ENCODE results near the gene DACT2. TPM values are rescaled to one million over a fixed set of nuclear protein-coding genes. Genes with fewer than 3 reads are reported as not detected.
A peak's percentile ranks its signal among the peaks of the same experiment; 100 is the strongest.
"Not testable (repeated sequence)": the region's sequence is repeated elsewhere in the genome, so short reads cannot be mapped to it uniquely, and the experiment has no call there.

Gene DACT2, protein sequence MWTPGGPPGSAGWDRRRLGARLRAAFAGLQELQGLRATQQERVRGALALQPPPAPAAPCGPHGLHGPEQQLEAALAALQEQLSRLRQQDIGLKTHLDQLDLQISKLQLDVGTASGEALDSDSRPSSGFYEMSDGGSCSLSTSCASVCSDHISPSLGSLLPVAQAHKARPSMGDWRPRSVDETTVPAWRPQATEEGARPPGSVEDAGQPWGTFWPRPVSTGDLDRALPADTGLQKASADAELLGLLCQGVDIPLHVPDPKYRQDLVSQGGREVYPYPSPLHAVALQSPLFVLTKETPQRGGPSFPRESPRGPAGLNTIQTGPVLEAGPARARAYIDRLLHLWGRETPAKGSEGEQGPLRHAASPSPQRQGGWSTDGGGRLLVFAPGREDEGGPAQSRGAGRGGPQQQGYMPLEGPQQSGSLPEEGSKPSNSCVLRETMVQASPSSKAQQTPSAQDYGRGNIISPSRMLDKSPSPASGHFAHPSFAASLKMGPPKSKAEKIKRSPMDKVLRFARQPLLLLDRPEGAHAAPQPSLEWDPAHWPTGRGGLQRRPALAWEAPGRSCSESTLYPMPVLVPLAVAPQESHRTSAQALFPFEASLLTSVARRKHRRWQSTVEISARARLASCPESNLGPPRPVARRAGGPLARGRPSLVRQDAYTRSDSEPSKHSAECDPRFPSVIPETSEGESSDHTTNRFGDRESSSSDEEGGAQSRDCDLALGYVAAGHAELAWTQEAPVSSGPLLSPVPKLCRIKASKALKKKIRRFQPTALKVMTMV
- 1.6 TPM for polyA plus RNA-seq (ENCODE audit: insufficient read length)

DNA sequence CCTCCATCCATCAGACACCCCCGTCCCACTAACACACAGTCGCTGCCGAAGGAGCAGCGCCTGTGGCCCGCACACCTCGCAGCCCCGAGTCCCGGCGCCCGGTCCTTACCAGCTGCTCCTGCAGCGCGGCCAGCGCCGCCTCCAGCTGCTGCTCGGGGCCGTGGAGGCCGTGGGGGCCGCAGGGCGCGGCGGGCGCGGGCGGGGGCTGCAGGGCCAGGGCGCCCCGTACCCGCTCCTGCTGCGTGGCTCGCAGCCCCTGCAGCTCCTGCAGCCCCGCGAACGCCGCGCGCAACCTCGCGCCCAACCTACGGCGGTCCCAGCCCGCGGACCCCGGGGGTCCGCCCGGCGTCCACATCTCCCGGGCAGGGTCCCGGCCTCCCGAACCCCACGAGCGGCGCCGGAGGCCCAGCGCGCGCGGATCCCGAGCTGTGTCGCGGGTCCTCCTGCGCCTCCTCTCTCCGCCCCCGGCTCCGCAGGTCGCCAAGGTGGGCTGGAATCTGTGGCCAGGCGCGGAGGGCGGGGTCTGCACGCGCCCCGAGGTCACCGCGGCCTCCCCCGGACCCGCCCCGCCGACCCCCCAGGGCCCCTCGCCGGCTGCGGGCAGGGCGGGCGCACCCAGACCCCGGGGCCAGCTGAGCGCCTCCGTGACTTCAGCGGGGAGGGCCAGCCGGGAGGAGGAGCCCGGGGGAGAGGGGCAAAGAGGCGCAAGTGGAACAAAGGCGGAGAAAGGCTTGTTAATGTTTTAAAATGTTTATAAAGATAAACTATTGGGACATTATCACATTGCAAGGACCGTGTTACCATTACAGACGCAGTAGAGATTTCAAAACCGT lies at the start of gene DACT2:
DACT2 (minus strand) TSS at position 499 of the 833 bp plus-strand sequence; CDS start at position 355, 144 bp downstream.
- no peak for DNase-seq

DNA sequence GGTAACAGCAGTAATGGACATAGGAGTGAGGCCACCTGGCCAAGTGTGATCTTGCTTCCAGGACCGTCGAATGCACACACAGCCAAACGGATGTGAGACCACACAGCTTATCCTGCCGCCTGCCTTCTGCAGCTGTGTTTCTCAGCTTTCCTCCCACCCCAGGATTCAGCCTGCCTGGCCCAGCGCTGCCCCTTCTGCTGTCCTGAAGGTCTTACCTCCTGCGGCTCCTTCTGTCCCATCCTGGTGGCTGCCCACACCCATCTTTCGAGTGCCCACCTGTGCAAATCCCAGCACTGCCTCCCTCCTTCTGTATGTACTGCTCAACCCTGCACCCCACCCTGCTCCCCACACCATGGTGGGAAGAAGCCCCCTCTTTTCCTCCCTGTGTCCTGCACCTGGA lies 49.4 kb upstream of the DACT2 start:
- no peak for DNase-seq

DNA sequence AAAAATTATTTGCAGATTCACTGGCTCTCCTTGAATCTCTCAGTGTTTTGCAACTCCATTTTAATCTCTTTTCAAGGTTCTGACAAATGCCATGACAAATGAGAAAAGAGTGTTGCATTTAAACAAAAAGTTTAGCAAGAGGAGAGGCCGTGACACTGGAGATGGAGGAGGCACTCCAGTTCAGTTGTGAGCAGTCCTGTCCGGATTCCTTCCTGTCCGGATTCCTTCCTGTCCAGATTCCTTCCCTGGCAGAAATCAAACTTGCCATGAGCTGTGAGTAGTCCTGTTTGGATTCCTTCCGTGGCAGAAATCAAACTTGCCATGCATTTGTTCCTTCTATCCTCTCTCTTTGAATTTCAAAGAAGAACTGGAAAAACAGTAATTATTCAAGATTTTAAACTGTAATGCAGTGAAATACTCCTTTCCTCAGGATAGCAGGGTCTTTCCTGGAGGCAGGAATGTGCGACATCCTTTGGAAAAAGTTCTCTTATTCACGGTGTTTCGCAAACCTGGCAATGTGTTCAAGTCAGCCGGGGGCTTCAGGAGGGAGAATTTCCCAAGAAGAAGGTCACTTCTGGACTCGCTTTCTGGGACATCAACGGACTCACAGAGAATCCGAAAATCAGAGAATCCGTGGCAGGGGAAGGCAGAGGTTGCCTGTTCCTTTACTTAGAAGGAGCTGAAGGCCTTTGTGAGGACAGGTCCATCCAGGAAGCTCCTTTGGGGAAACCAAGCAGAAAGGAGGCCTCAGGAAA lies 48.7 kb upstream of the DACT2 start:
- peak; percentile 42 for DNase-seq

DNA sequence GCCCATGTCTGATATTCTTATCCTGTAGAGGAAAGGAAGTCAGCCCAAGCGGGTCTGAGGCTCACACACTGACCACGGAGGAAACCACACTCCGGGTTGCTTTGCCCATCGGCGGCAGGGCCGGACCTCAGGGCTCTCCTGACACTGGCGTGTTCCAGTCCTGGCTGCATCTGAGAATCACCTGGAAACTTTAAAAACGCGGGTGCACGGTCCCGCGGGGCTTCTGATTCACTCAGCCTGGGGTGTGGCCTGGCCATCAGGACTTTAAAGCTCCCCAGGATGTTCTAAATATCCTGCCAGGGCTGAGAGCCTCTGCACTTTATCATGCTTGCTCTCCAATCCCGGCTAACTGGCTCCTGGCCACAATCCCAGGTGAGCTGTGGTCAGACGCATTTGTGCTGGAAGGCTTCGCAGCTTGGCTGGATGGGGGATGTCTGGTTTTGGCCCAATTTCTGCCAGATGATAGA lies 47.7 kb upstream of the DACT2 start:
- peak; percentile 48 for DNase-seq

DNA sequence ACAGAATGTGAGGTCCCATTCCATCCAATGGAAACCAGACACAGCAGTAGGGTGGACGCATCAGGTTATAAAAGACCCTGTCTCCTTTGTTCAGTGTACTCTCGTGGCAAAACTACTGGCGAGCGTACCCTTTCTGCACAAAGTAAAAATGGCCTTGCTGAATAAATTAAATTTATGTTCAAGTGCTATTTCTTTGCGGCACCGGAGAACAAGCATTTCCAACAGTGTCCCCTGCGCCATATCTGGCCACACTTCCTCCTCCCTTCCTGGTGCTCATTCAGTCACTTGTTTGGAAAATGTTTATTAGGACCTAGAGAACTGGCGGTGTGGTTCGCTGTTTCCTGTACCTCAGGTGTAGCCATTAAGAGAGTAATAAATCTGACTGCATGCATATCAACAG lies 46.9 kb upstream of the DACT2 start:
- DNase-seq, result no peak

DNA sequence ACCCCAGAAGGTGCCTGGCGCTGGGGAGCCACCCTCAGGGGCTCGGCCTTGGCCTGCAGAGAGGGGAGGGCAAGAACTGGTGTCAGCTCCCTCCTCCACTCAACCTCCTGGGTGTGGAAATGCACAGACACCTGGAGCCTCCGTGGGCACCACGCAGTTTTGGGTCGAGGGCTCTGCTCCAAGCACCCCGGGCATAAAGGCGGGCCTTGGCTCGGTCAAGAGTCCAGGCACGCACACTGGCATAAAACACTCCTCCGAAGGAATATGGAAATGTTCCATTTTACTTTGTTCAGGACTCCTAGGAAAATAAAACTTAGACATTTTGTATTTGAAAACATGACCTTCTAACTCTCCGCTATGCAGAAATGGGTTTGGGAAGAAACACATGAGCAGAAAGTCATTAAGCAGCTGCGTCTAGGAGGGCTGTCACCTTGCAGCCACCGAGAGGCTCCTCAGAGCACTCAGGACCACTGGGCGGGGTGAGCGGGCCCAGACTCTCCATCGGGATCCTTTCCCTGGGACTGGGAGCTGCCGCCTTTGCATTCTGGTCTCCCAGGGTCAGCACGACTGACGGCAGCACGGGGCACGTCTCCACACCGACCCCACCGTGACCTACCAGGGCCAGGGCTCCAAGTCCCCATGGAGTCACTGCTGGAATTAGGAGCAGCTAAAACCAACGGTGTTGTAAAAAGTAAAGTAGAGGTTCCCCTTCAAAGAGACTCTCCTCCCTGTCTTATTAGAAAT lies 46.0 kb upstream of the DACT2 start:
- no peak for DNase-seq

DNA sequence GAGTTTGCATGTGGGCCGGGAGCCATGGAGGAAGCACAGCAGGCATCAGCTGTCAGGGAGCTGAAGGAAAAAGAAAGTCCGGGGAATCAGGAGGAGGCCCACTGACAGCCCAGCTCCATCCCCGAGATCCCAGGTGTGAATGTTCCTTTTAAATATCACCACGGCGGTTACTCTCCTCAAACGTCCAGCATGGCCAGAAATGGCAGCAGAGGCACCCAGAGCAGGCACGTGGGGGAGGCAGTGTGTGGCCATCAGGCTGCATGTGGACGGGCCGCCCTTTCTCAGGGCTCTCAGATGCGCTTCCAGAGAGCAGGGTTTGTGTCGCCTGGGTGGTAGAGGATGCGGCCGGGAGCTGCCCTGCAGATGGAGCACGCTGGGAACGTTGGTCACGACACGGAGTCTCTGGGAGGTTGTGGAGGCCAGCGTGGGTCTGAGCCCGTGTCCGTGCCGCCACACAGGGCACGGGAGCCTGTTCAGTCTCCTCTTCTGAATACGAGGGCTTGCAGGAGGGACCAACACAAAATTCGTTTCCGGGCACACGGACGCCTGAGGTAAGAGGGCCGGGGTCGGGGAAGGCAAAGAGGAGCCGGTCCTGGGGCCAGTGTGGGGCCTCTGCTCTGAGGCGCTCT lies 45.3 kb upstream of the DACT2 start:
- DNase-seq, result no peak

DNA sequence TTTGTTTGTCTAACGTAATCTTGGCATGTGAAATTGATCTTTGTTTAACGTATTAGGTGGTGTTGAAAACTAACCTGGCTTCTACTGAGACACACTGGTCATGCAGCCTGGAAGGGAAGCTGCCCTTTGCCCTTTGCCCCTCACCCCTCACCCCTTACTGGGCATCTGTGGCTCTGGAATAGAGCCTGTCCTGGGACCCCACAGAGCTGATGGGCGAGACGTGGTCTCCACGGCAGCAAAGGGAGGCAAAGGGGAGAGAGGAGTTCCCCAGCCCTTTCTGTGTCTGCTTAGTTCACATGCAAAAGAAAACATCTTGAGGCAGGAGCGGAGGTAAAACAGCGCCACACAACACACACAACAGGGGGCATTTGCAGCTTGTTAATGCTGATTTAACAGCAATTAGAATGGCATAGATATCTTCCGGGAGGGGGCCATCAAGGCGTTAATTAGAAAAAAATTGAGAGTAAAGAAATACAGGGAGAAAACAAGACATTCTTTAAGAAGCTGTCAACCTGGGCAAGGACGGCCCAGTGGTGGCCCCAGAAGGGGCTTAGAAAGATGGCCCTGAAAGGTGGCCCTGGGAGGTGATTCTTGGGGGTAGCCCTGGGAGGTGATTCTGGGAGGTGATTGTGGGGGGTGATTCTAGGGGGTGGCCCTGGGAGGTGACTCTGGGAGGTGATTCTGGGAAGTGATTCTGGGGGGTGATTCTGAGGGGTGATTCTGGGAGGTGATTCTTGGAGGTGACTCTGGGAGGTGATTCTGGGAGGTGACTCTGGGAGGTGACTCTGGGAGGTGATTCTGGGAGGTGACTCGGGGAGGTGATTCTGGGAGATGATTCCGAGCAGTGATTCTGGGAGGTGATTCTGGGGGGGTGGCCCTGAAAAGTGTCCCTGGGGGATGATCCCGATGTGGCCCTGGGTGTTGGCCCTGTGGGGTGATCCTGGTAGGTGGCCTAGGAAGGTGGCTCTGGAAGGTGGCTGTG lies 44.5 kb upstream of the DACT2 start:
- DNase-seq, result no peak

DNA sequence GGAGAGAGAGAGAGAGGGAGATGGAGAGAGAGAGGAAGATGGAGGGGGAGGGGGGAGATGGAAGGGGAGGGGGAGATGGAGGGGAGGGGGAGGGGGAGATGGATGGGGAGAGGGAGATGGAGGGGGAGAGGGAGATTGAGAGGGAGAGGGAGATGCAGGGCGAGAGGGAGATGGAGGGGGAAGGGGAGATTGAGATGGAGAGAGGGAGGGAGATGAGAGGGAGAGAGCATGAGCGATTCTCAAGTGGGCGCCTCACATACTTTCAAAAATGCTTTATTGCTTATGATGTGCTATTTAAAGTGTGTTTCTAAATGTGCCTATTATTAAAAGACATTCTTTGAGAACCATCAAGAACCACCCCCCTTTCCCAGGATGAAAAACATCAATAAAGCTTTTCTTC lies 43.7 kb upstream of the DACT2 start:
- no peak for DNase-seq

DNA sequence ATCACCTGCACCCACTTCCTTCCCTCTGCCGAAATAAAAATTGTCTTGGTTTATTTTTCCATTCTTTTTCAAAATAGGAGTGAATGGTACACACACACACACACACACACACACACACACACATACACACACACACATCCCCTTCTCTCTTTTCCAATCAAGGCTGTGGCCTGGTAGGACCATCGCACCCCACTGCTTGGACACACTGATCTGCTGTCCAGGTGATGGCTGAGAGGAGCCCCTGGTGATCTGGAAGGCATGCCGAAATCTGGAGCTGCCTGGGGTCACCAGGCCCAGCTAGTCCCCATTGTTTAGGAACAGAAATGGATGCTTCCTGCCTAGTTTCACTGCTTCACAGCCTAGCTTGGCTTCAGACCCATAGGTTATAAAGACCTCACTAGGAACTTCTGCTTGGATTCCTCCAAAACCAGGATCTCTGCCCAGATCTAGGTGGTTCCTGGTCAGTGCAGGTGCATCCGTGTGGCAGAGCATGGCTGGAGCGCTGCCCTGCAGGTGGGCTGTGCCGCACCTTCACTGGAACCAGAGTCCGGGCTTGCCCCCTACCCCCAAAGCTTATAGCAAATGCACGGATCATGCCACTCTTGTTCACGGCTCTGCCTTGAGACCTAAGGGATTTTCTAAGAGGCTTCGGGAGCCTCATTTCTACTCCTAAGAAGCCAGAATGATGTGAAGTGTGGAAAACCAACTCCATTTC lies 42.9 kb upstream of the DACT2 start:
- DNase-seq, result no peak

DNA sequence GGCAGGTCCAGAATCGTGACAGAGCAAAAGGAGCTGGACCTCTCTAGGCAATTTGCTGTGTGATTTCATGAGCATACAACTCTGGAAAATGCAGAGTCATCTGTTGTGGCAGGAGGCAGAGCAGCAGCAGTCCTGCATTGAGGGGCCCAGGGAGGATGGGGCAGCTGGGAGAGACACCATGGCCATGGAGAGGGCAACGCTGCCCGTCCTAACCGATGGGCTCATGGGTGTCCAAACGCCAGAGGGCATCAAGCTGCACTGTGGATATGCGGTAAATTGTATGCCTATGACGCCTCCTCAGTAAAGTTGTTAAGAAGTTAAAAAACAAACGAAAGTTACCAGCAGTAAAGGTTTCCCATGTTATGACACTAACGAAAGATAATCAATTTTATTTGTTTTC lies 42.2 kb upstream of the DACT2 start:
- no peak for DNase-seq

DNA sequence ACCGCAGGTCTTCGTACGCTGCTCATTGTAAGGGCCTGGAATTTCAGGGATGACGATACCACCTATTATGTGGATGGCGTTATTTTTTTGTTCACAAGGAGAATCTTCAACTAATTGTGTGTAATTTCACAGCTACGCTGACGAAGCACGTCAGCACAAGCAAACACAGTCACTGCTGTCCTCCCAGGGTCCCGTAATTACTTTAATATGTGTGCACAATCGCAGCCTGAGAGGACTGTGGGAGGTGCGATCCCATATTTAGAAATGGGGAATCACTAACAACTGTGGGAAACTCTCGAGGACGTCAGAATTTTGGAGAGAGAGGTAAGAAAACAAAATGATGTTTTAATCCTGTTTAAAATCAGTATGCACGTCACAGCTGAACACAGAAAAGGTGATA lies 40.2 kb upstream of the DACT2 start:
- no peak for DNase-seq

DNA sequence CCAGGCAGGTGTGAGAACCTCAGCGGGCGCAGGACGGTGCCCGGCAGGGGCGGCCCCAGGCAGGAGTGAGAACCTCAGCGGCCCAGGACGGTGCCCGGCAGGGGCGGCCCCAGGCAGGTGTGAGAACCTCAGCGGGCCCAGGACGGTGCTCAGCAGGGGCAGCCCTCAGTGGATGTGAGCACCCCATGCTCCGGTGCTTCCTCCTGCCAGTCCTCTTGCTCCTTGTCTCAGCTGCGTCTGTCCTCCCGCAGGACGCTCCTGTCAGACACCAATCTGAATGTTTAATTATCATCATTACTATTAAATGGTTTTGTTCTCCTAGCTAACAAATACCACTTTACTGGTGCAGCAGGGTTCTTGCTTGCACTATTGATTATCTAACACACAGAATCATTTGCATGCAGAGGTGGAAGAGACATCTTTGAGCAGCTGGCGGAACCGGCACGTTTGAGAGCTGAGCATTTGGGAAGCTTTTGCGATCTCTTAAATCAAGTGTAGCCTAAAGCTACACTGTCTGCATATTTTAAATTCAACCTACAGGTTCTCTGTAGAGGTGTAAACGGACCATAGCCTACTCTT lies 39.4 kb upstream of the DACT2 start:
- no peak for DNase-seq

DNA sequence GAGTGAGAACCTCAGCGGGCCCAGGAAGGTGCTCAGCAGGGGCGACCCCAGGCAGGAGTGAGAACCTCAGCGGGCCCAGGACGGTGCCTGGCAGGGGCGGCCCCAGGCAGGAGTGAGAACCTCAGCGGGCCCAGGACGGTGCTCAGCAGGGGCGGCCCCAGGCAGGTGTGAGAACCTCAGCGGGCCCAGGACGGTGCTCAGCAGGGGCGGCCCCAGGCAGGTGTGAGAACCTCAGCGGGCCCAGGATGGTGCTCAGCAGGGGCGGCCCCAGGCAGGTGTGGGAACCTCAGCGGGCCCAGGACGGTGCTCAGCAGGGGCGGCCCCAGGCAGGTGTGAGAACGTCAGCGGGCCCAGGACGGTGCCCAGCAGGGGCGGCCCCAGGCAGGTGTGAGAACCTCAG lies 37.3 kb upstream of the DACT2 start:
- not testable (repeated sequence) for DNase-seq

DNA sequence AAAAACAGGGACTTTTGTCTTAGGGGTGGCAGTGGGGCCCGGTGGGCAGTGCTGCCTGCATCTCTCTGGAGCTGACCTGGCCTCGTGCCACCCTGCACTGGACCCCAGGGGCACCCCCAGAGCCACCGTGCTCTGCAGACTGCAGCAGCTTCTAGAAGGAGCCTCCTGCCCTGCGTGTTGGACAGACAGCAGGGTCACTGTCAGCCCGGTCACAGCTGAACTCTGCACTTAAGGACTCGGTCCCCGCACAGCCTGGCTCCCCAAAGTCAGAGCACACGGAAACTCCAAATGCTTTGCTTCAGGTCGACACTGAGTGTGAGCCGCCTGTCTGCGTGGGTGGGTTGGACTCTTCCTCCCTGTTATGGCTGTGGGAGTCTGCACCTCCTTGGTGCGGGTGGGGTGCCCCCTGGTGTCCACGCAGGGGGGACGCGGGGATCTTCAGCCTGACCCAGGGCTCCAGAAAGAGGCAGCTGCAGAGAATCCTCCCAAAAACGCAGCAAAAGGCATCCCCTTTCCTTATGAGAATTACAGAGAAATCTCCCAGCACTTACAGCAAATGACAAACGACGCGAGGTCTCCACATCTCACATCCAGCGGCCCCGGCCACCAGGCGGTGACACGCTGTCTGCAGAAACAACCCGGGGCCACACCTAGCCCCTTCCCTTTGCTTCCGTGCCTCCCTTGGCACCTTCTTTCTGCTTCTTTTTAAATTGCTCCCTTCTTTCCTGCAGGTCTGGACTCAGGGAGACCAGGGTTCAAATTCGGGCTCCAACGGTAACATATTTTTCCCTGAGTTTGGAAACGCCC lies 36.3 kb upstream of the DACT2 start:
- peak; percentile 70 for DNase-seq

DNA sequence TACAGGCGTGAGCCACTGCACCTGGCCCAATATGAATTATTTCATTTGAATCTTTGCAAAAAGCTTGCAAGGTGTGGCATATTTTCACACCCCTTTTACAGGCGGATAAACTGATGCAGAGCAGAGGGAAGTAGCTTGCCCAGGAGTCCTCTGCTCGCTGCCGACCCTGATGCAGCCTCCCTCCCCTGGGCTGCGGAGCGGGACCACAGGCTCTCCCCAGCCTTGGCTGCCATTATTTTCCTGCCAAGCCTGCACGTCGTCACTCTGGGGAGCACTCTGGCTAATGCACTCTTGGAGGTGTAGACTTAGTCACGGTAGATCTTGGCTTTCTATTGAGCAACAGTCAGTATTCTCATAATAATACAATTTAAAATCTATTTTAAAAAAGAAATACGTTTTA lies 34.8 kb upstream of the DACT2 start:
- no peak for DNase-seq

DNA sequence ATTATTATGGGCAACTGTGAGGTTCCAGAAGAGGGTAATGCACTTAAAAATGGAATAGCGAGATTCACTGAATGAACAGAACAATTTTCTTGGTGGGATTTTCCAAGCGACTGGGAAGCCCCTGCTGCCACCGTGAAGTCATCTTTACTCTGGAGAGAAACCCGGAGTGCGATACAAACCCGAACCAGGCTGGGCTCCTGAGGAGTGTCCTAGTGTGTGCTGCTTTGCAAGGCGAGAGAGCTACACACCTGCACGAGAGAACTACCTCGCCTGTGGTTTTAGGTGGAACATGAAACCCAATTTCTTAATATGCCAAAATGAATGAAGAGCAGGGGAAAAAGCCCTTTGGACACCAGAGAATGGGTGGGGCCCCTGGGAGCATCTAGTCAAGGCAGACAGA lies 33.5 kb upstream of the DACT2 start:
- no peak for DNase-seq

DNA sequence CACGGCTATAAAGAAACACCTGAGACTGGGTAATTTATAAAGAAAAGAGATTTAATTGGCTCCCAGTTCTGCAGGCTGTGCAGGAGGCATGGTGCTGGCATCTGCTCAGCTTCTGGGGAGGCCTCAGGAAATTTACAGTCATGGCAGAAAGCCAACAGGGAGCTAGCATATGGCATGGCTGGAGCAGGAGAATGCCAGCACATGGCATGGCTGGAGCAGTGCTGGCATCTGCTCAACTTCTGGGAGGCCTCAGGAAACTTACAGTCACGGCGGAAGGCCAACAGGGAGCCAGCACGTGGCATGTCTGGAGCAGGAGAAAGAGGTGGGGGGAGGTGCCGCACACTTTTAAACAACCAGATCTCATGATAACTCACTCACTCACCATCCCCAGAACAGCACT lies 32.5 kb upstream of the DACT2 start:
- DNase-seq, result no peak
